Stimulated activated naive CD4-positive, alpha-beta T cell (primary cell): Measurements from ENCODE around the gene BRICD5.
"Not testable (repeated sequence)": the region's sequence is repeated elsewhere in the genome, so short reads cannot be mapped to it uniquely, and the experiment has no call there.

Experiments
- DNase-seq, 6 experiments: peaks; one replicate each; lab custom pipeline; 2025; lab: John Stamatoyannopoulos, UW

Gene BRICD5

GRCh38 chr16:2210386-2211365, at the start of gene BRICD5:
Gene BRICD5, minus strand, starts transcription at chr16:2210863. Its CDS starts 30 bp downstream, at chr16:2210833.
- DNase-seq, result no peak

GRCh38 chr16:2260250-2260649, 49.6 kb upstream of the BRICD5 start:
- DNase-seq, result no peak

- DNase-seq, result not testable (repeated sequence)
These were observed 47.9 kb upstream of the BRICD5 start for GRCh38 chr16:2258530-2258929.

GRCh38 chr16:2257726-2258125, 47.1 kb upstream of the BRICD5 start:
- DNase-seq, result no peak

- DNase-seq, result no peak
These were observed 46.0 kb upstream of the BRICD5 start for GRCh38 chr16:2256531-2257140.

GRCh38 chr16:2253293-2253692, 42.6 kb upstream of the BRICD5 start:
- no peak for DNase-seq

- no peak for DNase-seq
These were observed 42.1 kb upstream of the BRICD5 start for GRCh38 chr16:2252806-2253148.

GRCh38 chr16:2251296-2252111, 40.8 kb upstream of the BRICD5 start, which contains the start of gene ECI1:
Gene ECI1, minus strand, starts transcription at chr16:2251587. Its CDS starts 21 bp downstream, at chr16:2251566.
- DNase-seq, result peak; percentile 45 to 78 (median 64)

- peak; percentile 23 to 61 (median 43) for DNase-seq
These were observed 40.1 kb upstream of the BRICD5 start for GRCh38 chr16:2250652-2251295.

- DNase-seq, result no peak
These were observed 35.7 kb upstream of the BRICD5 start for GRCh38 chr16:2246301-2246885.

GRCh38 chr16:2244926-2245795, 34.5 kb upstream of the BRICD5 start:
- no peak for DNase-seq

- DNase-seq, result no peak
These were observed 33.6 kb upstream of the BRICD5 start for GRCh38 chr16:2244301-2244700.

GRCh38 chr16:2243781-2244180, 33.1 kb upstream of the BRICD5 start:
- DNase-seq, result no peak

- no peak for DNase-seq
These were observed 32.4 kb upstream of the BRICD5 start for GRCh38 chr16:2243031-2243528.

GRCh38 chr16:2242598-2242997, 31.9 kb upstream of the BRICD5 start:
- DNase-seq, result no peak

- DNase-seq, result not testable (repeated sequence)
These were observed 29.7 kb upstream of the BRICD5 start for GRCh38 chr16:2240331-2240730.

GRCh38 chr16:2238838-2239675, 28.4 kb upstream of the BRICD5 start:
- no peak for DNase-seq

GRCh38 chr16:2238150-2238837, 27.6 kb upstream of the BRICD5 start:
- no peak for DNase-seq
